PFSK-1 (cell line): ENCODE measurements around the gene MLPH.

Source experiments
- FOXP2 ChIP-seq: optimal IDR thresholded peaks from 2 replicates; pipeline ENCODE3; 2011; ENCODE audit warnings: borderline replicate concordance, control low read depth, inconsistent platforms; ENCODE audit not compliant: insufficient read depth; ENCODE audit errors: extremely low read length, extremely low read depth
- POLR2AphosphoS5 ChIP-seq: IDR thresholded peaks from 2 replicates; pipeline ENCODE4 v1.6.1; 2012; ENCODE audit warnings: low read depth, mild to moderate bottlenecking, control low read depth, low read length, moderate library complexity
- SIN3A ChIP-seq: IDR thresholded peaks from 2 replicates; pipeline ENCODE4 v1.6.1; 2012; ENCODE audit warnings: mild to moderate bottlenecking, low read length, moderate library complexity, borderline replicate concordance; ENCODE audit not compliant: insufficient read depth
- TAF1 ChIP-seq: IDR thresholded peaks from 2 replicates; pipeline ENCODE4 v1.6.1; 2012; ENCODE audit warnings: low read length, control low read depth, borderline replicate concordance; ENCODE audit not compliant: insufficient read depth
- TF ChIP-seq, protein P1 (sequence below), 2 experiments: IDR thresholded peaks; 2 replicates each; pipeline versions ENCODE4 v1.6.1 to v1.8.0; 2011 to 2012; ENCODE audit warnings: low read depth in 2 of 2, low read length in 2 of 2, control low read depth in 1 of 2, inconsistent platforms in 1 of 2, mild to moderate bottlenecking in 1 of 2, moderate library complexity in 1 of 2; ENCODE audit not compliant: insufficient read depth in 1 of 2

The MLPH gene

DNA sequence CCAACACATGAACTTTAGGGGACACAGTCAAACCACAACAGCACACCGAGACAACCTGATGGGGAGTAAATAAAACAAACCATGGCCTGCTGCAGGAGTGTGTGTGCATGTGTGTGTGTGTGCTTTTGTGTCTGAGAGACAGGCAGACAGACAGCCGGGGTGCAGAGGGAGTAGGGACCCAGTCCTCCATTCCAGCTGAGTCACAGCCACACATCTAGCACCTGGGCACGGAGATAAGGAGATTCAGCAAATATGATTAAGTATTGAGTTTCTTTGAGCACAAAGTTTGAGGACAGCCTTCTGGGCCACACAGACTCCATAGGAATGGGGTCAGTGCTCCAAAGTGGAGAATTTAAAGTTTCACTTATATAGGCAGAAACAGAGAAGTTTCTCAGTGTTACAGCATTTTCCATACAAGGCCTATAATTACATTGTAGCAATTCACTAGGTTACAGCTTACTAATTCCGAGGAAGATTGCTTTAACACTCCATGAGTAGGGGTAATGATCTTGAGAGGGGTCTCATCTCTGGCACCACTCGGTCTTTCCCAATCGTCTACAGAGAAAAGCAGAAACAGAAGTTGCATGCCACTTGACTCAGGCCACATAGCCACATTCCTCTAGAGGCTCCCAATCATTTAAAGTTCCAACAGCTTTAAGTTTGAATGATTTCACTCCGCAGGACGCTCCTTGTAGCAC lies 48.5 kb downstream of the MLPH start:
- TF ChIP-seq FOXP2 (no peak), TAF1 (no peak), POLR2AphosphoS5 (no peak), SIN3A (no peak)
- TF ChIP-seq, protein P1, sequence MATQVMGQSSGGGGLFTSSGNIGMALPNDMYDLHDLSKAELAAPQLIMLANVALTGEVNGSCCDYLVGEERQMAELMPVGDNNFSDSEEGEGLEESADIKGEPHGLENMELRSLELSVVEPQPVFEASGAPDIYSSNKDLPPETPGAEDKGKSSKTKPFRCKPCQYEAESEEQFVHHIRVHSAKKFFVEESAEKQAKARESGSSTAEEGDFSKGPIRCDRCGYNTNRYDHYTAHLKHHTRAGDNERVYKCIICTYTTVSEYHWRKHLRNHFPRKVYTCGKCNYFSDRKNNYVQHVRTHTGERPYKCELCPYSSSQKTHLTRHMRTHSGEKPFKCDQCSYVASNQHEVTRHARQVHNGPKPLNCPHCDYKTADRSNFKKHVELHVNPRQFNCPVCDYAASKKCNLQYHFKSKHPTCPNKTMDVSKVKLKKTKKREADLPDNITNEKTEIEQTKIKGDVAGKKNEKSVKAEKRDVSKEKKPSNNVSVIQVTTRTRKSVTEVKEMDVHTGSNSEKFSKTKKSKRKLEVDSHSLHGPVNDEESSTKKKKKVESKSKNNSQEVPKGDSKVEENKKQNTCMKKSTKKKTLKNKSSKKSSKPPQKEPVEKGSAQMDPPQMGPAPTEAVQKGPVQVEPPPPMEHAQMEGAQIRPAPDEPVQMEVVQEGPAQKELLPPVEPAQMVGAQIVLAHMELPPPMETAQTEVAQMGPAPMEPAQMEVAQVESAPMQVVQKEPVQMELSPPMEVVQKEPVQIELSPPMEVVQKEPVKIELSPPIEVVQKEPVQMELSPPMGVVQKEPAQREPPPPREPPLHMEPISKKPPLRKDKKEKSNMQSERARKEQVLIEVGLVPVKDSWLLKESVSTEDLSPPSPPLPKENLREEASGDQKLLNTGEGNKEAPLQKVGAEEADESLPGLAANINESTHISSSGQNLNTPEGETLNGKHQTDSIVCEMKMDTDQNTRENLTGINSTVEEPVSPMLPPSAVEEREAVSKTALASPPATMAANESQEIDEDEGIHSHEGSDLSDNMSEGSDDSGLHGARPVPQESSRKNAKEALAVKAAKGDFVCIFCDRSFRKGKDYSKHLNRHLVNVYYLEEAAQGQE (IDR thresholded peaks at IDR 0.05; ENCODE audit: insufficient read depth in 1 of 2, low read depth in 2 of 2, low read length in 2 of 2), result no peak

DNA sequence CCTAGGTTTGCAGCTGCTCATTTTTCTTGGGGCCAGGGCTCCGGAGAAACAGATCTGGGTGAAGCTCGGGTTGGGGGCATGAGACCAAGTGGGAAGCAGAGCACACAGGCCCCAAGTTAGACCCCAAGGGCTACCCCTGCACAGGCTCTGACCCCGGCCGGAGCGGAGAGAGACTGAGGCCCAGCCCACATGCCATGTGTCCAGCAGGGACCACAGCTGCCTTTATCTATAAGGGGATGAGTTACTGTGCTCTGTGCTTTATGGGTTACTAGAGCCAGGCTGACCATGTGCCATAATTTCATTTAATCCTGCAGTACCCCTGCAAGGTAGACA lies 49.0 kb downstream of the MLPH start:
- no peak for TF ChIP-seq TAF1
- TF ChIP-seq SIN3A, result no peak
- TF ChIP-seq POLR2AphosphoS5, result no peak
- TF ChIP-seq FOXP2, result no peak
- TF ChIP-seq, protein P1 (IDR thresholded peaks at IDR 0.05; ENCODE audit: insufficient read depth in 1 of 2, low read depth in 2 of 2, low read length in 2 of 2), result no peak

DNA sequence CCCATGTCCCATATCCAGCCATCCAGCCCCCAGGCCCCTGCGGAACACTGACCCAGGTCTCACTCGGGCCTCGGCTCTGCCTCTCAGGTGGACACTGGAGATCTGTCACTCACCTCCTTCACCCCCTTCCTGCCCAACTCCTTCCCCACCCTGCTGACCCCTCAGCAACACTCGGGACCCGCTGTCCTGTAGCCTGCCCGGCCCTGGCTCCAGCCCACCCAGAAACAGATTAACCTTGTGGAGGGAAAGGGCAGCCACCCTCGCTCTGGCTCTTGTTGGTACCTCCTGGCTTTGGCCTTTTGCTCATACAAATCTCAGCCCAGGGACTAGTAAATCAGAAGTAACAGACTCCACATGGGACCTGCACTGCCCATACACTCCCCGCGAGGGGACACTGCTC lies 49.6 kb downstream of the MLPH start:
- TF ChIP-seq TAF1 (no peak), POLR2AphosphoS5 (no peak), SIN3A (no peak), FOXP2 (no peak)
- TF ChIP-seq, protein P1 (IDR thresholded peaks at IDR 0.05; ENCODE audit: insufficient read depth in 1 of 2, low read depth in 2 of 2, low read length in 2 of 2), result no peak

DNA sequence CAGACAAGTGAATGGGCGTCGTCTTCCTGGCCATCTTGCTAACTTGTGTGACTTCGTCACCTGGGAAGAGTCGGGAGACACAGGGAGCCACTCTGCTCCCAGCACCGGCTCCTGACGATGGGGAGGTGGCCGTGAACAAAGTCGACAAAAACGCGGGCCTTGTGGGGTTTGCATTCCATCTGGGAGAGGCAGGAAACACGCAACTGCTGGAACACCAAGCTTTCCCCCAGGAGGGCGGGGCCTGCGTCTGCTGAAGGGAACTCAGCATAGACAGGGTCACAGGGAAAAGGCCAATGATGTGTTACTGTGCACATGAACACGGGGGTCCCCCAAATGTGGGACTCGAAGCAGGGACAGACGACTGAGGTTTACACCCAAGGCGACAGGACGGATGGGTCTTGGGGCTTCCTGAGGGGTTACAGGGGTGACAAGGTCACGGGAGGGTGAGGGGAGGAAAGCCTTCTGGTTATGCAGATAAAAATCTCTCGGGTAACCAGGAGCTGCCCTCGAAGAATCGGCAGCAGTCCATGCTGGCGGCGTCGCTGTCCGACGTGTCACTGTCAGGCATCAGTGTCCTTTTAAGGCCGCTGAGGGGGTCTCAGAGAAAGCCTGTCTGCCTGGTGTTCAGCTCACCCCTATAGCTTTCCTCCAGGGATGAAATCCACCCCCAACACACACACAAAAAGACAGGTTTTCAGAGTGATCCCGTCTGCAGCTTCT lies 51.1 kb downstream of the MLPH start:
- TF ChIP-seq POLR2AphosphoS5, result no peak
- no peak for TF ChIP-seq TAF1
- no peak for TF ChIP-seq SIN3A
- TF ChIP-seq, protein P1 (IDR thresholded peaks at IDR 0.05; ENCODE audit: insufficient read depth in 1 of 2, low read depth in 2 of 2, low read length in 2 of 2), result no peak
- TF ChIP-seq FOXP2, result no peak
